Amygdala (tissue), 56 donors: ENCODE results near the gene ZNRF3.
"Not testable (repeated sequence)": the region's sequence is repeated elsewhere in the genome, so short reads cannot be mapped to it uniquely, and the experiment has no call there.

ENCODE experiments used
- DNase-seq, 56 donors: peaks; one replicate each; lab custom pipeline; 2025; lab: John Stamatoyannopoulos, UW

The ZNRF3 gene

DNA sequence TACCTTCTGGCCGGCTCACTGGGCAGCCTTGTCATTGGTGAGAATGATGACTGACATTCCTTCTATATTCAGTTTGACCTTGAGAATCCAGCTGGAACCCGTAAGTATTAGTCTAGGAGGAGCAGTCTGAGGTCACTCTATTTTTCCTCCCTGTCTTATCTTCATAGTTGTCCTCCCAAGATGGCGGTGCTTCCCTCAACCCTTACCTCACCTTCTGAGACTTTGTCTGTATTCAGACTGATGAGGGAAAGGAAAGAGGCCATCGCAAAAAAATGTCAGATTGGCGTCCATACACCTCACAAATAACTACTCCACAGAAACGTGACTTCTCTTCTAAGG is 195.5 kb downstream of the ZNRF3 start:
- no peak for DNase-seq

- DNase-seq: peak in 1 of 56 donors; percentile 21
Observed at GRCh38 chr22:29079218-29079901, 196.0 kb downstream of the ZNRF3 start.

- DNase-seq: no peak
Observed at GRCh38 chr22:29080106-29080975, 197.0 kb downstream of the ZNRF3 start.

GRCh38 chr22:29081517-29082236 is 198.3 kb downstream of the ZNRF3 start:
- no peak for DNase-seq

GRCh38 chr22:29082826-29083545 is 199.6 kb downstream of the ZNRF3 start:
- no peak for DNase-seq

- not testable (repeated sequence) for DNase-seq
Observed at GRCh38 chr22:29083576-29083932, 200.2 kb downstream of the ZNRF3 start.

DNA sequence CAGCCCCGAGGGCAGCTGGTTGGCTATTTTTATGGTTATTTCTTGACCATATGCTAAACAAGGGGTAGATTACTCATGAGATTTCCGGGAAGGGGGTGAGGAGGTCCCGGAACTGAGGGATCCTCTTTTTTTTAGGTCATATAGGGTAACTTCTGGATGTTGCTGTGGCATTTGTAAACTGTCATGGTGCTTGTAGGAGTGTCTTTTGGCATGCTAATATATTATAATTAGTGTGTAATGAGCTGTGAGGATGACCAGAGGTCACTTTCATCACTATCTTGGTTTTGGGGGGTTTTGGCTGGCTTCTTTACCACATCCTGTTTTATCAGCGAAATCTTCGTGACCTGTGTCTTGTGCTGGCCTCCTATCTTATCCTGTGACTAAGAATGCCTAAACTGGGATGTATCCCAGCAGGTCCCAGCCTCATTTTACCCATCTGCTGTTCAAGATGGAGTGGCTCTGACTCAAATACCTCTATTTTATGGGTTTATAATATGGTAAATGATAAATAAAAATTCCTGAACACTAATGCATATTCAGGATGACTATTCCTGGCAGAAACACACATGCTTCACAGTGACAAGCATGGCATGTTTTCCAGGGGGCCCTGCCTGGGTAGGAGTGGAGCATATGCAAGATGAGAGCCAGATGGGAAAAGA is 200.7 kb downstream of the ZNRF3 start:
- DNase-seq: no peak

- DNase-seq: no peak
Observed at GRCh38 chr22:29087012-29087411, 203.6 kb downstream of the ZNRF3 start.

GRCh38 chr22:29088809-29089208 is 205.4 kb downstream of the ZNRF3 start:
- no peak for DNase-seq

- DNase-seq: no peak
Observed at GRCh38 chr22:29089507-29089906, 206.1 kb downstream of the ZNRF3 start.

DNA sequence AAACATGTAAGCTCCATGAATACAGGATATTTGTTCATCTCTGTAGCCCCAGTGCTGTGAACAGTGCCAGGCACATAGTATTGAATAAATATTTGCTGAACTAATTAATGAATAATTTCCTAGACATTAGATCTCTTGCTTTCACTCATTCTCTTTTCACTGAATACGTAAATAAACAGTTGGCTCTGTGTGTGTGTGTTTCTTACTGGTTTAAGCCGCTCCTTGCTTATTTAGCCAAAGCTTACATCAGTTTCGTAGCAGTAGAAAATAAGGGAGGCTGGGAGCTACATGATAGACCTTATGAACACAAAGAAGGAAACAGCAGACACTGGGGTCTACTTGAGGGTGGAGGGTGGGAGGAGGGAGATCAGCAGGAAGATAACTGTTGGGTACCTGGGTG is 206.7 kb downstream of the ZNRF3 start:
- no peak for DNase-seq

DNA sequence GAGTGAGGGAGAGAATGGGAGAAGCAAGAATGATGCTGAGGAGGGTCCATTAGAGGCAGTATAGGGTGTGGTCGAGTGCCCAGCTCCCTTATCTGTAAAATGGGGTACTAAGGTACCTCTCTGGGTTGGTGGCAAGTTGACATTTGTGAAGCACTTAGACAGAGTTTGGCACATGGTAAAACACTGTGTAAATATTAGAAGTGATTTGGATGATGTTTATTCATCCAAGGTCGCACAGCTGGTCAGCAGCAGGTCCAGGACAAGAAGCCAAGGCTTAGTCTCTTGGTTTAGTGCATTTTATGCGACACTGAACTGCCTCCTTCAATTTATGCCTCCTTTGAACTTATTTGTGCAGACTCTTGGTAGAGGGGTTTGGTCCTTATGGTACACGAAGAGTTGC is 208.9 kb downstream of the ZNRF3 start:
- no peak for DNase-seq

DNA sequence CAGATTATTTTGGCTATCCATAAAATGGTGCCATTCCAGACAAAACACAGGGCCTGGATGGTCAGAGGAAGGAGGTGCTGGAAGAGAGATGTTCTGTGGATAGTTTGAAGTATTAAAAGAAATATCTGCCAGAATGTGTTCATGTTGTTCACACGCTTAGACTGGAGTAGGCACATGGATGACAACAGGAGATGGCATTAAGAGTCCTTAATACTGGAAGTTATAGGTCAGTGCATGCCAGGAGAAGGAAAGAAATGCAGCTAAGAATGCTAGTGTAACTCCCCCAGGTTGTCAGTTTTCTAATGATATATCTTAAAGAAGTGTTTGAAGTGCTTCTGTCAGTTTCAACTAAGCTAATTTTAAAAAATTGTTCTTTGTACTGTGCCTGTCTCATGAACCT is 209.7 kb downstream of the ZNRF3 start:
- DNase-seq: no peak

GRCh38 chr22:29093501-29094300 is 210.3 kb downstream of the ZNRF3 start:
- DNase-seq: no peak

- no peak for DNase-seq
Observed at GRCh38 chr22:29095459-29095858, 212.1 kb downstream of the ZNRF3 start.

GRCh38 chr22:29096736-29097669 is 213.6 kb downstream of the ZNRF3 start:
- DNase-seq: peak in 7 of 56 donors; percentile 4 to 25 (median 10)

GRCh38 chr22:29098296-29098695 is 214.9 kb downstream of the ZNRF3 start:
- no peak for DNase-seq

- no peak for DNase-seq
Observed at GRCh38 chr22:29102300-29102699, 218.9 kb downstream of the ZNRF3 start.
